RWPE2 (cell line): ENCODE data around the gene ERI2.

Source experiments
- ATAC-seq: fragments of 200-7000 bp; cut with Tn5 transposase; 3 replicates; pipeline ENCODE4 v1.9.1; 2021; ENCODE audit warnings: low read depth
- DNase-seq: peaks from one replicate; pipeline ENCODE4 v3.0.0-alpha.2; 2020; ENCODE audit warnings: low spot score
- H3K27ac ChIP-seq: fragments of 450-650 bp; 2 replicates; pipeline ENCODE4 v1.5.1; 2017; ENCODE audit warnings: mild to moderate bottlenecking; ENCODE audit not compliant: poor library complexity, severe bottlenecking
- H3K27me3 ChIP-seq: fragments of 250-450 bp; sonication (Bioruptor Pico); 2 replicates; pipeline ENCODE4 v1.5.1; 2021; ENCODE audit warnings: mild to moderate bottlenecking, moderate library complexity; ENCODE audit not compliant: insufficient read depth, poor library complexity, severe bottlenecking
- H3K36me3 ChIP-seq: fragments of 250-450 bp; sonication (Bioruptor Pico); 2 replicates; pipeline ENCODE4 v1.5.1; 2020; ENCODE audit warnings: low read depth, mild to moderate bottlenecking, moderate library complexity
- H3K4me1 ChIP-seq: fragments of 250-450 bp; sonication (Bioruptor Pico); 2 replicates; pipeline ENCODE4 v1.5.1; 2021; ENCODE audit warnings: mild to moderate bottlenecking, moderate library complexity; ENCODE audit not compliant: insufficient read depth, poor library complexity, severe bottlenecking
- H3K4me3 ChIP-seq: fragments of 250-450 bp; sonication (Bioruptor Pico); 2 replicates; pipeline ENCODE4 v1.5.1; 2021; ENCODE audit warnings: mild to moderate bottlenecking, moderate library complexity; ENCODE audit not compliant: severe bottlenecking
- H3K9me3 ChIP-seq: fragments of 250-450 bp; sonication (Bioruptor Pico); 2 replicates; pipeline ENCODE4 v1.5.1; 2021; ENCODE audit warnings: mild to moderate bottlenecking, moderate library complexity; ENCODE audit not compliant: severe bottlenecking
- CTCF ChIP-seq: fragments of 450-650 bp; IDR thresholded peaks from one replicate; pipeline ENCODE4 v1.5.1; 2017; ENCODE audit warnings: mild to moderate bottlenecking, moderate library complexity; ENCODE audit not compliant: poor library complexity, severe bottlenecking

ERI2 gene

GRCh38 chr16:20746461-20746860 is 59.8 kb downstream of the ERI2 start:
- H3K36me3 ChIP-seq: no peaks in the 10 kb centered on the region
- H3K9me3 ChIP-seq: no peaks in the 10 kb centered on the region
- H3K27ac ChIP-seq: no peak overlapping the region
- ATAC-seq (no peak), DNase-seq (no peak)
- no peaks in the 10 kb centered on the region for H3K27me3 ChIP-seq
- H3K4me1 ChIP-seq: no peaks in the 10 kb centered on the region
- TF ChIP-seq CTCF: no peak
- H3K4me3 ChIP-seq: no peak overlapping the region
